ENCODE data around the gene STARD7.

Gene STARD7

GRCh38 chr2:96241227-96241626, 32.6 kb upstream of the STARD7 start:
- POLR2A ChIA-PET: interaction anchor here (1.5 kb wide), 1 partner anchor 25 kb away, joined by 4 read pairs; the partner anchor contains the start of genes CIAO1 and TMEM127
- CTCF ChIA-PET: no interaction called here
- TF ChIP-seq BHLHE40 (IDR thresholded peaks at IDR 0.05; ENCODE audit: borderline replicate concordance) (no peak), LEF1 (IDR thresholded peaks at IDR 0.05; ENCODE audit: borderline replicate concordance) (no peak), ELF4 (IDR thresholded peaks at IDR 0.05) (no peak), PKNOX1 (IDR thresholded peaks at IDR 0.05) (no peak), CTBP1 (IDR thresholded peaks at IDR 0.05; ENCODE audit: borderline replicate concordance) (no peak), HDGF (IDR thresholded peaks at IDR 0.05; ENCODE audit: borderline replicate concordance) (no peak), FOXA1 (IDR thresholded peaks at IDR 0.05) (no peak), L3MBTL2 (conservative IDR thresholded peaks at IDR 0.05) (no peak), FOXK2 (IDR thresholded peaks at IDR 0.05) (no peak), SP1 (IDR thresholded peaks at IDR 0.05) (no peak), ARNT (IDR thresholded peaks at IDR 0.05) (no peak), ZNF384 (IDR thresholded peaks at IDR 0.05) (no peak), TARDBP (IDR thresholded peaks at IDR 0.05) (no peak), SUZ12 (IDR thresholded peaks at IDR 0.05) (no peak), FOXM1 (IDR thresholded peaks at IDR 0.05; ENCODE audit: borderline replicate concordance) (no peak)
- no peak for DNase-seq (ENCODE audit: extremely low spot score)

GRCh38 chr2:96240341-96241038, 31.9 kb upstream of the STARD7 start:
- DNase-seq (ENCODE audit: extremely low spot score): no peak
- POLR2A ChIA-PET: interaction anchor here (1.5 kb wide), 1 partner anchor 25 kb away, joined by 4 read pairs; the partner anchor contains the start of genes CIAO1 and TMEM127
- CTCF ChIA-PET: no interaction called here

GRCh38 chr2:96239745-96240264, 31.2 kb upstream of the STARD7 start:
- DNase-seq (ENCODE audit: extremely low spot score): no peak
- POLR2A ChIA-PET: no interaction called here
- TF ChIP-seq ELF4 (IDR thresholded peaks at IDR 0.05) (no peak), BHLHE40 (IDR thresholded peaks at IDR 0.05; ENCODE audit: borderline replicate concordance) (no peak), SP1 (IDR thresholded peaks at IDR 0.05) (no peak), HDGF (IDR thresholded peaks at IDR 0.05; ENCODE audit: borderline replicate concordance) (no peak), NFRKB (IDR thresholded peaks at IDR 0.05) (no peak), TARDBP (IDR thresholded peaks at IDR 0.05) (no peak), FOXA1 (IDR thresholded peaks at IDR 0.05) (no peak), LEF1 (IDR thresholded peaks at IDR 0.05; ENCODE audit: borderline replicate concordance) (no peak), FOXK2 (IDR thresholded peaks at IDR 0.05) (no peak), SUZ12 (IDR thresholded peaks at IDR 0.05) (no peak), L3MBTL2 (conservative IDR thresholded peaks at IDR 0.05) (no peak), FOXM1 (IDR thresholded peaks at IDR 0.05; ENCODE audit: borderline replicate concordance) (no peak)
- CTCF ChIA-PET: interaction anchor here (0.6 kb wide), 1 partner anchor 25 kb away, joined by 3 read pairs; no protein-coding TSS in a partner anchor

More at GRCh38 chr2:96240341-96241038, 31.9 kb upstream of the STARD7 start:
- TF ChIP-seq FOXA1 (IDR thresholded peaks at IDR 0.05) (no peak), LEF1 (IDR thresholded peaks at IDR 0.05; ENCODE audit: borderline replicate concordance) (no peak), L3MBTL2 (conservative IDR thresholded peaks at IDR 0.05) (no peak), TARDBP (IDR thresholded peaks at IDR 0.05) (no peak), ZNF384 (IDR thresholded peaks at IDR 0.05) (no peak), CTBP1 (IDR thresholded peaks at IDR 0.05; ENCODE audit: borderline replicate concordance) (no peak), HDGF (IDR thresholded peaks at IDR 0.05; ENCODE audit: borderline replicate concordance) (no peak), PKNOX1 (IDR thresholded peaks at IDR 0.05) (no peak), SP1 (IDR thresholded peaks at IDR 0.05) (no peak), BHLHE40 (IDR thresholded peaks at IDR 0.05; ENCODE audit: borderline replicate concordance) (no peak), NFRKB (IDR thresholded peaks at IDR 0.05) (no peak), ELF4 (IDR thresholded peaks at IDR 0.05) (no peak)

GRCh38 chr2:96239091-96239490, 30.5 kb upstream of the STARD7 start:
- ChIA-PET CTCF (interaction anchor here (0.6 kb wide), 1 partner anchor 26 kb away, joined by 3 read pairs; no protein-coding TSS in a partner anchor), POLR2A (interaction anchor here (0.7 kb wide), 1 partner anchor 31 kb away, joined by 3 read pairs; no protein-coding TSS in a partner anchor)
- TF ChIP-seq FOXM1 (IDR thresholded peaks at IDR 0.05; ENCODE audit: borderline replicate concordance): no peak
- no peak for TF ChIP-seq SP1 (IDR thresholded peaks at IDR 0.05)
- TF ChIP-seq NFRKB (IDR thresholded peaks at IDR 0.05): no peak
- TF ChIP-seq TARDBP (IDR thresholded peaks at IDR 0.05): no peak
- no peak for DNase-seq (ENCODE audit: extremely low spot score)

- no peak for DNase-seq (ENCODE audit: extremely low spot score)
- no peak for TF ChIP-seq SUZ12 (IDR thresholded peaks at IDR 0.05)
- no peak for TF ChIP-seq BHLHE40 (IDR thresholded peaks at IDR 0.05; ENCODE audit: borderline replicate concordance)
- no peak for TF ChIP-seq TARDBP (IDR thresholded peaks at IDR 0.05)
- no peak for TF ChIP-seq FOXM1 (IDR thresholded peaks at IDR 0.05; ENCODE audit: borderline replicate concordance)
- TF ChIP-seq ZNF384 (IDR thresholded peaks at IDR 0.05): no peak
- no peak for TF ChIP-seq LEF1 (IDR thresholded peaks at IDR 0.05; ENCODE audit: borderline replicate concordance)
- TF ChIP-seq FOXK2 (IDR thresholded peaks at IDR 0.05): no peak
- no peak for TF ChIP-seq ELF4 (IDR thresholded peaks at IDR 0.05)
- no peak for TF ChIP-seq CTBP1 (IDR thresholded peaks at IDR 0.05; ENCODE audit: borderline replicate concordance)
- no peak for TF ChIP-seq NFRKB (IDR thresholded peaks at IDR 0.05)
- TF ChIP-seq L3MBTL2 (conservative IDR thresholded peaks at IDR 0.05): no peak
- no peak for TF ChIP-seq ARNT (IDR thresholded peaks at IDR 0.05)
- no peak for TF ChIP-seq FOXA1 (IDR thresholded peaks at IDR 0.05)
- TF ChIP-seq HDGF (IDR thresholded peaks at IDR 0.05; ENCODE audit: borderline replicate concordance): no peak
- no peak for TF ChIP-seq SP1 (IDR thresholded peaks at IDR 0.05)
- CTCF ChIA-PET: no interaction called here
- POLR2A ChIA-PET: no interaction called here
Observed at GRCh38 chr2:96238266-96238665, 29.6 kb upstream of the STARD7 start.

- ChIA-PET POLR2A (interaction anchor here (2.6 kb wide), 1 partner anchor 28 kb away, joined by 8 read pairs; the partner anchor contains the start of gene STARD7), CTCF (interaction anchor here (0.6 kb wide), 1 partner anchor 58 kb away, joined by 3 read pairs; no protein-coding TSS in a partner anchor)
- no peak for TF ChIP-seq FOXM1 (IDR thresholded peaks at IDR 0.05; ENCODE audit: borderline replicate concordance)
- TF ChIP-seq BHLHE40 (IDR thresholded peaks at IDR 0.05; ENCODE audit: borderline replicate concordance): no peak
- no peak for TF ChIP-seq FOXA1 (IDR thresholded peaks at IDR 0.05)
- TF ChIP-seq CTBP1 (IDR thresholded peaks at IDR 0.05; ENCODE audit: borderline replicate concordance): no peak
- no peak for TF ChIP-seq ELF4 (IDR thresholded peaks at IDR 0.05)
- TF ChIP-seq HDGF (IDR thresholded peaks at IDR 0.05; ENCODE audit: borderline replicate concordance): no peak
- no peak for TF ChIP-seq TARDBP (IDR thresholded peaks at IDR 0.05)
- no peak for TF ChIP-seq NFRKB (IDR thresholded peaks at IDR 0.05)
- no peak for TF ChIP-seq SUZ12 (IDR thresholded peaks at IDR 0.05)
- no peak for TF ChIP-seq LEF1 (IDR thresholded peaks at IDR 0.05; ENCODE audit: borderline replicate concordance)
- no peak for TF ChIP-seq ARNT (IDR thresholded peaks at IDR 0.05)
- TF ChIP-seq SP1 (IDR thresholded peaks at IDR 0.05): no peak
- TF ChIP-seq PKNOX1 (IDR thresholded peaks at IDR 0.05): no peak
- no peak for DNase-seq (ENCODE audit: extremely low spot score)
Observed at GRCh38 chr2:96236882-96237281, 28.3 kb upstream of the STARD7 start.
